ENCODE measurements around the gene PAM.

PAM gene

DNA sequence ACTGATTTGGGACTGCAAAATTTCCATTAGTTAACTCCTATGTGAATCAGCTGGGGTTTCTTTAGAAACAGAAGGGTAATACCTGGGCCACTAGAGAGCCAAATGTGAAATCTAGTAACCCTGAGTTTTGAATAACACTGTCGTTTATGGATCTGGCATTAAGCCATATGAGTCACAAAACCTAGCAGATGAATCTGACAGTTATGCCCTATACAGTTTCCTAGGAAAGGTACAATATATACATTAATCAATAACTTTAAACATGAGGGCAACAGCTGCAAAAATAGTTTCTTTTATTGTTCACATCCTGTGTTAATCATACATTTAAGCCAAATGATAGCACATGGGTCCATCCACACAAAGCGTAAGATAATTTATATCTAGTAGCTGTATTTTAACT lies 56.9 kb downstream of the PAM start:
- TF ChIP-seq, protein P1, sequence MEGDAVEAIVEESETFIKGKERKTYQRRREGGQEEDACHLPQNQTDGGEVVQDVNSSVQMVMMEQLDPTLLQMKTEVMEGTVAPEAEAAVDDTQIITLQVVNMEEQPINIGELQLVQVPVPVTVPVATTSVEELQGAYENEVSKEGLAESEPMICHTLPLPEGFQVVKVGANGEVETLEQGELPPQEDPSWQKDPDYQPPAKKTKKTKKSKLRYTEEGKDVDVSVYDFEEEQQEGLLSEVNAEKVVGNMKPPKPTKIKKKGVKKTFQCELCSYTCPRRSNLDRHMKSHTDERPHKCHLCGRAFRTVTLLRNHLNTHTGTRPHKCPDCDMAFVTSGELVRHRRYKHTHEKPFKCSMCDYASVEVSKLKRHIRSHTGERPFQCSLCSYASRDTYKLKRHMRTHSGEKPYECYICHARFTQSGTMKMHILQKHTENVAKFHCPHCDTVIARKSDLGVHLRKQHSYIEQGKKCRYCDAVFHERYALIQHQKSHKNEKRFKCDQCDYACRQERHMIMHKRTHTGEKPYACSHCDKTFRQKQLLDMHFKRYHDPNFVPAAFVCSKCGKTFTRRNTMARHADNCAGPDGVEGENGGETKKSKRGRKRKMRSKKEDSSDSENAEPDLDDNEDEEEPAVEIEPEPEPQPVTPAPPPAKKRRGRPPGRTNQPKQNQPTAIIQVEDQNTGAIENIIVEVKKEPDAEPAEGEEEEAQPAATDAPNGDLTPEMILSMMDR (conservative IDR thresholded peaks at IDR 0.05; ENCODE audit: low read depth) = no peak
- CTCF ChIA-PET = interaction anchor here (0.6 kb wide), 1 partner anchor 130 kb away, joined by 3 read pairs; no protein-coding TSS in a partner anchor
- POLR2A ChIA-PET (ENCODE audit: low non-redundant PET) = no interaction called here
- DNase-seq (ENCODE audit: low spot score) = peak; percentile 70
- no peak overlapping the region for H3K27ac ChIP-seq

DNA sequence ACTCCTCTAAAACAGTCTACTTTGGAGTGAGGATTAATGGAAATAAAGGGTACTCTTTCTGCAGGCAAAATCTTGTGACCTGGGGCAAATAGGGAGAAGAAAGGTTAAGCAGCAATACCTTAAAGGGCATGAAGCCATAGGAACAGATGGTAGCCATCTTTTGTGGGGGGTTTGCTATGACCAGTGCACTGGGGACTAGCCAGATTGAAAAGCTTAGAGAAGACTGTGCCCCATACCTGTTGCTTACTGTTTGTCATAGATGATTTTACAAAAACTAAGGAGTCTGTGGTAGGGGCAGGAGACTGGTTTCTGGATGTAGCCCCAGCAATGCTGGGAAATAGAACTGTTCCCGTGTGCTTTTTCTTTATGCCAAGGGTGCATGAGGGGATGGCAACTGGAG lies 58.6 kb downstream of the PAM start:
- no peak for DNase-seq (ENCODE audit: low spot score)
- TF ChIP-seq, protein P1 (conservative IDR thresholded peaks at IDR 0.05; ENCODE audit: low read depth) = no peak
- ChIA-PET CTCF (interaction anchor here (0.7 kb wide), 1 partner anchor 1076 kb away, joined by 3 read pairs; no protein-coding TSS in a partner anchor), POLR2A (ENCODE audit: low non-redundant PET) (no interaction called here)
- H3K27ac ChIP-seq = no peak overlapping the region

DNA sequence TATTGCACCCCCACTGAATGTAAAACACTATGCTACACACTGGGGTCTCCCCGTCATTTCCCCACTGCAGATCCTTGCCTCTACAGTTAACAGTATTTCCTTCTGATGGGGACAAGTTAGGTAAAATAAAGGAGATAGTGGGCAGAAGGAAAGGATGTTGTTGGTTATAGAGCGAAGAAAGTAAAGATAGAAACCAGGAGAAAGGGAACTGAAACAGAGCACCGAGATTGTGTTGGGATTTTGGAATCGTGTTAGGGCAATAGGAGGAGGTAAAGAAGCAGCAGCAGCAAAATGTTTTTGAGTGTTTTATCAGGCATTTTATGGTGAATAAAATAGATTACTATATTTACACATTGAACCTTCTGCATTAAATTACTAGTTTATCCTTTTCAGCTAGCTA lies 60.0 kb downstream of the PAM start:
- no peak overlapping the region for H3K27ac ChIP-seq
- ChIA-PET CTCF (no interaction called here), POLR2A (ENCODE audit: low non-redundant PET) (no interaction called here)
- TF ChIP-seq, protein P1 (conservative IDR thresholded peaks at IDR 0.05; ENCODE audit: low read depth) = no peak
- no peak for DNase-seq (ENCODE audit: low spot score)

DNA sequence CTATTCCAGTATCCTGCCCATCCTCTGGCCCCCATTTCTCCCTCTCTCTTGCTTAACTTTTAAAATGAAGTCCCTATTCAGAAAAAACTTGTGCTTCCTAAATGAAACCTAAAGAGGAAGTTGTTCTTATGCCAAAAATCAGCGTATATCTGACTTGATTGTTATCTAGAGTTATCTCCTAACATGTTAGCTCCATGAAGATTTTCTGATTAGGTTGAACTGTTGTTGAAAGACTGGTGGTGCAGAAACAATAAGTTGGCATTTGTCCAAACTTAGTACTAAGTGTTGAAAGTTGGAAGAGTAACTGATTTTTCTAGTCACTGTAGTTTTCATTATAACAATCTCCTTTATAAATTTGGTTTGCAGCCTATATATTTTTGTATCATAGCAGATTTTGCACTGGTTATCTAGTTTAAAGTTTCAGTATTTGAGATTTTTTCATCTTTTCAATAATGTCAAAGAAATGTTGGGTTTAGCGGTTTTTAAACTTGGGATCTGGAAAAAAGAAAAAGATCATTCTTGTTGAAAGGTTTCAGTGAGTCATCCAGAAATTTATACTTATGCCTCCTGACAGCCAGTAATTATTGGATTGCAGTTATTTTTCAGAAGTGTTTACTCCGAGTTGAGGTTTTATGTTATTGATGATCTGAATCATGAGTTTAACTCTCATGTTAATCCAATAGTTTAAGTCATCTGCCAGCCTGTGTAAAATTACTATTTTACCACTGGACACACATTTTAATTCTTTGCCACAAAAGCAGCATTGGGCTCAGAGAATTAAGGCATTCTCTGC lies 60.6 kb downstream of the PAM start:
- no peak overlapping the region for H3K27ac ChIP-seq
- CTCF ChIA-PET = no interaction called here
- no peak for DNase-seq (ENCODE audit: low spot score)
- TF ChIP-seq, protein P1 (conservative IDR thresholded peaks at IDR 0.05; ENCODE audit: low read depth) = no peak
- POLR2A ChIA-PET (ENCODE audit: low non-redundant PET) = no interaction called here

DNA sequence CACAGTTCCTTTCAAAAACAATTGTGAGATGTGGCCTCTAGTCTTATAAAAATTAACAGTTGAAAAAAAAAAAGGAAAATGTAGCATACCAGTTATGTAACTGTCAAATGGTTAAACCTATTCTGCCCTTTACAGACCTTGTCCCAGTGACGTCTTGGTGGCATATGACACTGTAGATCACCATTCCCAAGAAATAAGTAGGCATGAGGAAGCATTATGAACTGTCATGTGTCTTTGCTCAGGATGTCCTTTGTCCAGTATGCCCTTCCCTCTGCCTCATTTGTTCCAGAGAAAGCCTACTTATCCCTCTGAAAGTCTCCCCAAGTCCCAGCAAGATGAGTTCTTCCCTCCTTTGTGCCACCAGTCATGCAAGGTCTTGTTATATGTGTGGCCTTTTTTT lies 63.2 kb downstream of the PAM start:
- CTCF ChIA-PET = no interaction called here
- no peak for DNase-seq (ENCODE audit: low spot score)
- H3K27ac ChIP-seq = no peak overlapping the region
- POLR2A ChIA-PET (ENCODE audit: low non-redundant PET) = no interaction called here
- TF ChIP-seq, protein P1 (conservative IDR thresholded peaks at IDR 0.05; ENCODE audit: low read depth) = no peak

DNA sequence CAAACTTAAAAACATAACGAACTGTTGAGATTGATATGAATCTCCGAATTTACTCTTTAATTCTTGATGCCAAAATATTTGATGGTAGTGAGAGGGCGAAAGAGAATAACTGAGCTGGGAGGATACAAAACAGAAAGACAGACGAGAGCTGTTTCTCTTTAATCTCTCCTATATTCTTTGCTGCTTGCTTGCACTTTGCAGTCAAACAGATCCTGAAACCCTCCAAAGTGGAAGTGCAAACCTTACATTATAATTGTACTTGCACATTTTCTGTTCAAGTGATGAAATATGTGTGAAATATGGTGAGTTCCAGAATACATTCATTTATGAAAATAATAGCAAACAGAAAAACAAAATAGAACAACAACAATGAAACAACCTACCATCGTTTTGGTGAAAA lies 63.8 kb downstream of the PAM start:
- DNase-seq (ENCODE audit: low spot score) = no peak
- CTCF ChIA-PET = no interaction called here
- no peak overlapping the region for H3K27ac ChIP-seq
- TF ChIP-seq, protein P1 (conservative IDR thresholded peaks at IDR 0.05; ENCODE audit: low read depth) = no peak
- POLR2A ChIA-PET (ENCODE audit: low non-redundant PET) = no interaction called here

Data from RWPE1 (cell line).